Measurements from ENCODE around the gene NR2F2.

NR2F2 gene

GRCh38 chr15:96314963-96315362 is 15.5 kb upstream of the NR2F2 start:
- no peak overlapping the region for H2BK15ac ChIP-seq (ENCODE audit: low read length)
- no peak overlapping the region for H3K9ac ChIP-seq (ENCODE audit: low read depth, low read length, poor library complexity)
- H3K23ac ChIP-seq (ENCODE audit: low read depth, low read length, poor library complexity), result no peak overlapping the region
- WGBS, 2 donors (ENCODE audit: extremely low coverage in 2 of 2, insufficient read length in 2 of 2, insufficient replicate concordance in 1 of 2), result no CpG with 5 or more reads among the region's 1 CpG
- no peak overlapping the region for H3K4me3 ChIP-seq (ENCODE audit: low read length in 2 of 2)
- H3K4me1 ChIP-seq (ENCODE audit: control insufficient read depth in 2 of 2, insufficient read depth in 1 of 2, low read depth in 1 of 2, low read length in 2 of 2), result peaks cover 7 to 8% of the 10 kb centered on the region in 2 donors
- no peak overlapping the region for H4K91ac ChIP-seq (ENCODE audit: low read depth, low read length, poor library complexity)
- H2BK120ac ChIP-seq (ENCODE audit: low read depth, low read length), result no peak overlapping the region
- H2BK5ac ChIP-seq (ENCODE audit: low read length), result no peak overlapping the region
- H3K4me2 ChIP-seq (ENCODE audit: insufficient read depth, low read length, poor library complexity, severe bottlenecking), result no peak overlapping the region
- H3K14ac ChIP-seq (ENCODE audit: low read length), result no peak overlapping the region
- H3K36me3 ChIP-seq (replicated peaks in 1 of 2; ENCODE audit: control insufficient read depth in 2 of 2, insufficient read depth in 2 of 2, low read length in 2 of 2), result peaks cover 0 to 2% of the 10 kb centered on the region in 2 donors
- no peak overlapping the region for H2BK12ac ChIP-seq (ENCODE audit: low read length)
- no peak for DNase-seq (ENCODE audit: low spot score)
- H3K79me1 ChIP-seq (ENCODE audit: low read depth, low read length), result no peaks in the 10 kb centered on the region
- no peaks in the 10 kb centered on the region for H3K27me3 ChIP-seq (ENCODE audit: control insufficient read depth in 3 of 3, insufficient read depth in 3 of 3, low read depth in 1 of 3, low read length in 3 of 3)
- no peak overlapping the region for H3K18ac ChIP-seq (ENCODE audit: low read length)
- no peak overlapping the region for H4K8ac ChIP-seq (ENCODE audit: low read depth, low read length)
- H2AFZ ChIP-seq (ENCODE audit: low read length), result no peak overlapping the region
- no peak overlapping the region for H3K4ac ChIP-seq (ENCODE audit: low read length)
- H3K9me3 ChIP-seq (replicated peaks in 1 of 2; ENCODE audit: control insufficient read depth in 2 of 2, insufficient read depth in 1 of 2, low read depth in 1 of 2, low read length in 2 of 2), result no peaks in the 10 kb centered on the region
- no peak overlapping the region for H3K27ac ChIP-seq (replicated peaks; ENCODE audit: low read length)
- H2AK5ac ChIP-seq (ENCODE audit: low read depth, low read length), result no peak overlapping the region

- H3K18ac ChIP-seq (ENCODE audit: low read length), result no peak overlapping the region
- no peak for DNase-seq (ENCODE audit: low spot score)
- H2AFZ ChIP-seq (ENCODE audit: low read length), result no peak overlapping the region
- no peak overlapping the region for H3K27ac ChIP-seq (replicated peaks; ENCODE audit: low read length)
- WGBS, 2 donors (ENCODE audit: extremely low coverage in 2 of 2, insufficient read length in 2 of 2, insufficient replicate concordance in 1 of 2), result no CpG with 5 or more reads among the region's 2 CpGs
- peaks cover 4 to 17% of the 10 kb centered on the region in 2 donors for H3K4me1 ChIP-seq (ENCODE audit: control insufficient read depth in 2 of 2, insufficient read depth in 1 of 2, low read depth in 1 of 2, low read length in 2 of 2)
- no peak overlapping the region for H3K4me2 ChIP-seq (ENCODE audit: insufficient read depth, low read length, poor library complexity, severe bottlenecking)
- no peak overlapping the region for H3K23ac ChIP-seq (ENCODE audit: low read depth, low read length, poor library complexity)
- no peak overlapping the region for H2BK12ac ChIP-seq (ENCODE audit: low read length)
- H3K9ac ChIP-seq (ENCODE audit: low read depth, low read length, poor library complexity), result no peak overlapping the region
- no peak overlapping the region for H2AK5ac ChIP-seq (ENCODE audit: low read depth, low read length)
- H4K91ac ChIP-seq (ENCODE audit: low read depth, low read length, poor library complexity), result no peak overlapping the region
- H3K4ac ChIP-seq (ENCODE audit: low read length), result no peak overlapping the region
- peaks cover 0 to 2% of the 10 kb centered on the region in 2 donors for H3K9me3 ChIP-seq (replicated peaks in 1 of 2; ENCODE audit: control insufficient read depth in 2 of 2, insufficient read depth in 1 of 2, low read depth in 1 of 2, low read length in 2 of 2)
- no peak overlapping the region for H2BK120ac ChIP-seq (ENCODE audit: low read depth, low read length)
- no peak overlapping the region for H2BK15ac ChIP-seq (ENCODE audit: low read length)
- no peak overlapping the region for H3K4me3 ChIP-seq (ENCODE audit: low read length in 2 of 2)
- peaks cover 0 to 5% (median 0%) of the 10 kb centered on the region in 3 experiments for H3K27me3 ChIP-seq (ENCODE audit: control insufficient read depth in 3 of 3, insufficient read depth in 3 of 3, low read depth in 1 of 3, low read length in 3 of 3)
- H3K79me1 ChIP-seq (ENCODE audit: low read depth, low read length), result no peaks in the 10 kb centered on the region
- H2BK5ac ChIP-seq (ENCODE audit: low read length), result no peak overlapping the region
- peak overlapping the region; percentile 3 for H4K8ac ChIP-seq (ENCODE audit: low read depth, low read length)
- peaks cover 0 to 5% of the 10 kb centered on the region in 2 donors for H3K36me3 ChIP-seq (replicated peaks in 1 of 2; ENCODE audit: control insufficient read depth in 2 of 2, insufficient read depth in 2 of 2, low read length in 2 of 2)
- no peak overlapping the region for H3K14ac ChIP-seq (ENCODE audit: low read length)
Observed at GRCh38 chr15:96316953-96317629, 13.4 kb upstream of the NR2F2 start.

GRCh38 chr15:96320107-96320506 is 10.4 kb upstream of the NR2F2 start:
- Histone ChIP-seq H2AK5ac (ENCODE audit: low read depth, low read length) (no peak overlapping the region), H3K4me2 (ENCODE audit: insufficient read depth, low read length, poor library complexity, severe bottlenecking) (no peak overlapping the region), H3K18ac (ENCODE audit: low read length) (no peak overlapping the region), H3K79me1 (ENCODE audit: low read depth, low read length) (no peaks in the 10 kb centered on the region), H3K23ac (ENCODE audit: low read depth, low read length, poor library complexity) (no peak overlapping the region), H3K36me3 (replicated peaks in 1 of 2; ENCODE audit: control insufficient read depth in 2 of 2, insufficient read depth in 2 of 2, low read length in 2 of 2) (peaks cover 0 to 3% of the 10 kb centered on the region in 2 donors), H3K4ac (ENCODE audit: low read length) (no peak overlapping the region), H3K9ac (ENCODE audit: low read depth, low read length, poor library complexity) (no peak overlapping the region), H2BK15ac (ENCODE audit: low read length) (no peak overlapping the region), H4K91ac (ENCODE audit: low read depth, low read length, poor library complexity) (no peak overlapping the region), H4K8ac (ENCODE audit: low read depth, low read length) (no peak overlapping the region), H2AFZ (ENCODE audit: low read length) (no peak overlapping the region), H3K27ac (replicated peaks; ENCODE audit: low read length) (no peak overlapping the region), H3K4me1 (ENCODE audit: control insufficient read depth in 2 of 2, insufficient read depth in 1 of 2, low read depth in 1 of 2, low read length in 2 of 2) (peaks cover 22 to 26% of the 10 kb centered on the region in 2 donors), H3K14ac (ENCODE audit: low read length) (no peak overlapping the region), H3K27me3 (ENCODE audit: control insufficient read depth in 3 of 3, insufficient read depth in 3 of 3, low read depth in 1 of 3, low read length in 3 of 3) (peaks cover 0 to 5% (median 0%) of the 10 kb centered on the region in 3 experiments), H2BK5ac (ENCODE audit: low read length) (no peak overlapping the region), H3K9me3 (replicated peaks in 1 of 2; ENCODE audit: control insufficient read depth in 2 of 2, insufficient read depth in 1 of 2, low read depth in 1 of 2, low read length in 2 of 2) (peaks cover 0 to 2% of the 10 kb centered on the region in 2 donors), H2BK120ac (ENCODE audit: low read depth, low read length) (no peak overlapping the region), H2BK12ac (ENCODE audit: low read length) (no peak overlapping the region), H3K4me3 (ENCODE audit: low read length in 2 of 2) (no peak overlapping the region)
- no peak for DNase-seq (ENCODE audit: low spot score)
- no CpG with 5 or more reads among the region's 2 CpGs for whole genome bisulfite sequencing, 2 donors (ENCODE audit: extremely low coverage in 2 of 2, insufficient read length in 2 of 2, insufficient replicate concordance in 1 of 2)

GRCh38 chr15:96320703-96321638 is 9.5 kb upstream of the NR2F2 start:
- peak; percentile 26 for DNase-seq (ENCODE audit: low spot score)
- Histone ChIP-seq H3K27ac (replicated peaks; ENCODE audit: low read length) (no peak overlapping the region), H3K36me3 (replicated peaks in 1 of 2; ENCODE audit: control insufficient read depth in 2 of 2, insufficient read depth in 2 of 2, low read length in 2 of 2) (peaks cover 0 to 3% of the 10 kb centered on the region in 2 donors), H2BK120ac (ENCODE audit: low read depth, low read length) (peak overlapping the region; percentile 100), H2BK12ac (ENCODE audit: low read length) (peak overlapping the region; percentile 73), H3K4me2 (ENCODE audit: insufficient read depth, low read length, poor library complexity, severe bottlenecking) (peak overlapping the region; percentile 99), H3K18ac (ENCODE audit: low read length) (peak overlapping the region; percentile 100), H3K27me3 (ENCODE audit: control insufficient read depth in 3 of 3, insufficient read depth in 3 of 3, low read depth in 1 of 3, low read length in 3 of 3) (peaks cover 0 to 5% (median 0%) of the 10 kb centered on the region in 3 experiments), H3K23ac (ENCODE audit: low read depth, low read length, poor library complexity) (no peak overlapping the region), H3K4ac (ENCODE audit: low read length) (no peak overlapping the region), H3K4me1 (ENCODE audit: control insufficient read depth in 2 of 2, insufficient read depth in 1 of 2, low read depth in 1 of 2, low read length in 2 of 2) (peaks cover 24 to 30% of the 10 kb centered on the region in 2 donors), H4K91ac (ENCODE audit: low read depth, low read length, poor library complexity) (peak overlapping the region; percentile 53), H2BK15ac (ENCODE audit: low read length) (peak overlapping the region; percentile 99), H2AFZ (ENCODE audit: low read length) (no peak overlapping the region), H3K9me3 (replicated peaks in 1 of 2; ENCODE audit: control insufficient read depth in 2 of 2, insufficient read depth in 1 of 2, low read depth in 1 of 2, low read length in 2 of 2) (peaks cover 0 to 2% of the 10 kb centered on the region in 2 donors), H2BK5ac (ENCODE audit: low read length) (peak overlapping the region; percentile 96), H3K9ac (ENCODE audit: low read depth, low read length, poor library complexity) (peak overlapping the region; percentile 77), H4K8ac (ENCODE audit: low read depth, low read length) (no peak overlapping the region), H3K14ac (ENCODE audit: low read length) (peak overlapping the region; percentile 82), H2AK5ac (ENCODE audit: low read depth, low read length) (peak overlapping the region; percentile 90), H3K4me3 (ENCODE audit: low read length in 2 of 2) (peak overlapping the region in 1 of 2 donors; percentile 73), H3K79me1 (ENCODE audit: low read depth, low read length) (no peaks in the 10 kb centered on the region)
- WGBS, 2 donors (ENCODE audit: extremely low coverage in 2 of 2, insufficient read length in 2 of 2, insufficient replicate concordance in 1 of 2), result no CpG with 5 or more reads among the region's 28 CpGs
